A673 (cell line): Measurements from ENCODE around the gene RPS8.

Experiments used
- CTCF ChIP-seq: fragments of 300-800, 200-600 bp; sonication (generic); conservative IDR thresholded peaks from 2 replicates; pipeline ENCODE4 v1.5.1; 2017; ENCODE audit warnings: low read depth, mild to moderate bottlenecking, antibody characterized with exemption, low read length, moderate library complexity, mixed read lengths
- EZH2 ChIP-seq: fragments of 200-600 bp; sonication (generic); IDR thresholded peaks from 2 replicates; pipeline ENCODE4 v1.6.1; 2017; ENCODE audit warnings: borderline replicate concordance, low read depth, mild to moderate bottlenecking, mixed read lengths, antibody characterized with exemption, low read length; ENCODE audit not compliant: poor library complexity, severe bottlenecking

- no peak for TF ChIP-seq CTCF
- no peak for TF ChIP-seq EZH2
These were observed 5.3 kb downstream of the RPS8 start for GRCh38 chr1:44780583-44781121.
